ENCODE results near the gene GGTA1. TPM values are rescaled to one million over a fixed set of nuclear protein-coding genes. Genes with fewer than 3 reads are reported as not detected.
"Not testable (repeated sequence)": the region's sequence is repeated elsewhere in the genome, so short reads cannot be mapped to it uniquely, and the experiment has no call there.

GGTA1 gene
- total RNA-seq, 1 donor from 2014 or later: not detected

GRCh38 chr9:121472446-121472845, 27.2 kb downstream of the GGTA1 start:
- TF ChIP-seq, protein P1, sequence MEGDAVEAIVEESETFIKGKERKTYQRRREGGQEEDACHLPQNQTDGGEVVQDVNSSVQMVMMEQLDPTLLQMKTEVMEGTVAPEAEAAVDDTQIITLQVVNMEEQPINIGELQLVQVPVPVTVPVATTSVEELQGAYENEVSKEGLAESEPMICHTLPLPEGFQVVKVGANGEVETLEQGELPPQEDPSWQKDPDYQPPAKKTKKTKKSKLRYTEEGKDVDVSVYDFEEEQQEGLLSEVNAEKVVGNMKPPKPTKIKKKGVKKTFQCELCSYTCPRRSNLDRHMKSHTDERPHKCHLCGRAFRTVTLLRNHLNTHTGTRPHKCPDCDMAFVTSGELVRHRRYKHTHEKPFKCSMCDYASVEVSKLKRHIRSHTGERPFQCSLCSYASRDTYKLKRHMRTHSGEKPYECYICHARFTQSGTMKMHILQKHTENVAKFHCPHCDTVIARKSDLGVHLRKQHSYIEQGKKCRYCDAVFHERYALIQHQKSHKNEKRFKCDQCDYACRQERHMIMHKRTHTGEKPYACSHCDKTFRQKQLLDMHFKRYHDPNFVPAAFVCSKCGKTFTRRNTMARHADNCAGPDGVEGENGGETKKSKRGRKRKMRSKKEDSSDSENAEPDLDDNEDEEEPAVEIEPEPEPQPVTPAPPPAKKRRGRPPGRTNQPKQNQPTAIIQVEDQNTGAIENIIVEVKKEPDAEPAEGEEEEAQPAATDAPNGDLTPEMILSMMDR (IDR thresholded peaks at IDR 0.05; ENCODE audit: unreplicated experiment): no peak
- H3K27me3 Mint-ChIP-seq (ENCODE audit: low read depth): peaks cover 48% of the 10 kb centered on the region
- no peak for DNase-seq (ENCODE audit: low spot score in 2 of 2, unreplicated experiment in 2 of 2)
- no peaks in the 10 kb centered on the region for H3K4me1 Mint-ChIP-seq
- no peaks in the 10 kb centered on the region for H3K36me3 Mint-ChIP-seq
- H3K9me3 Mint-ChIP-seq: no peaks in the 10 kb centered on the region
- no peak overlapping the region for H3K4me3 Mint-ChIP-seq
- no peak overlapping the region for H3K27ac Mint-ChIP-seq

GRCh38 chr9:121466142-121466541, 33.5 kb downstream of the GGTA1 start:
- H3K4me3 Mint-ChIP-seq: no peak overlapping the region
- H3K4me1 Mint-ChIP-seq: no peaks in the 10 kb centered on the region
- no peaks in the 10 kb centered on the region for H3K36me3 Mint-ChIP-seq
- no peaks in the 10 kb centered on the region for H3K9me3 Mint-ChIP-seq
- H3K27me3 Mint-ChIP-seq (ENCODE audit: low read depth): peaks cover 42% of the 10 kb centered on the region
- DNase-seq (ENCODE audit: low spot score in 2 of 2, unreplicated experiment in 2 of 2): no peak
- no peak overlapping the region for H3K27ac Mint-ChIP-seq
- TF ChIP-seq, protein P1 (IDR thresholded peaks at IDR 0.05; ENCODE audit: unreplicated experiment): no peak

DNA sequence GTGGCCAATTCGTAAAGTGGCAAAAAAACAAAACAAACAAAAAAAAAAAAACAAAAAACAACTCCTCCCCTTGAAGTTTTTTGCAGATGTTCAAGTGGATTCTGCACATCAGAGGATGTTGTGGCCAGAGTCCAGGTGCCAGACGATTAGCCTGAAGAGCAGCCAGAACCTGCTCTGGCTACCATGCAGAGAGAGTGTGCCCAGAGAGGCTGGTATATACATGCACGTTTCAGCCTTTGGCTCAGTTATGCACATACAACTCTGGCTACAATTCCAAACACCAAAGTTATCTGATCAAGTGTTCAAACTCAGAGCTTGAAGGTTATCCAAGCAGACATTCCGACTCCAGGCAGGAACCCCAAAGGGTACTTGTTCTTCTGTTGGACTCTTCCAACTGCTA, 34.7 kb downstream of the GGTA1 start:
- Mint-ChIP-seq H3K36me3 (no peaks in the 10 kb centered on the region), H3K27ac (no peak overlapping the region), H3K4me1 (no peaks in the 10 kb centered on the region), H3K9me3 (no peaks in the 10 kb centered on the region), H3K4me3 (no peak overlapping the region), H3K27me3 (ENCODE audit: low read depth) (peaks cover 43% of the 10 kb centered on the region)
- DNase-seq (ENCODE audit: low spot score in 2 of 2, unreplicated experiment in 2 of 2): no peak
- TF ChIP-seq, protein P1 (IDR thresholded peaks at IDR 0.05; ENCODE audit: unreplicated experiment): no peak

GRCh38 chr9:121463026-121463807, 36.4 kb downstream of the GGTA1 start:
- DNase-seq (ENCODE audit: low spot score in 2 of 2, unreplicated experiment in 2 of 2): peak in 1 of 2 experiments; percentile 57
- Mint-ChIP-seq H3K27me3 (ENCODE audit: low read depth) (peaks cover 45% of the 10 kb centered on the region), H3K9me3 (no peaks in the 10 kb centered on the region), H3K4me1 (no peaks in the 10 kb centered on the region), H3K36me3 (no peaks in the 10 kb centered on the region), H3K4me3 (no peak overlapping the region), H3K27ac (no peak overlapping the region)
- TF ChIP-seq, protein P1 (IDR thresholded peaks at IDR 0.05; ENCODE audit: unreplicated experiment): peak; percentile 59

GRCh38 chr9:121459513-121459912, 40.1 kb downstream of the GGTA1 start:
- no peak overlapping the region for H3K4me3 Mint-ChIP-seq
- peaks cover 49% of the 10 kb centered on the region for H3K27me3 Mint-ChIP-seq (ENCODE audit: low read depth)
- H3K36me3 Mint-ChIP-seq: no peaks in the 10 kb centered on the region
- no peak for DNase-seq (ENCODE audit: low spot score in 2 of 2, unreplicated experiment in 2 of 2)
- no peak overlapping the region for H3K27ac Mint-ChIP-seq
- H3K9me3 Mint-ChIP-seq: no peaks in the 10 kb centered on the region
- TF ChIP-seq, protein P1 (IDR thresholded peaks at IDR 0.05; ENCODE audit: unreplicated experiment): no peak
- H3K4me1 Mint-ChIP-seq: no peaks in the 10 kb centered on the region

GRCh38 chr9:121458449-121458848, 41.2 kb downstream of the GGTA1 start:
- not testable (repeated sequence) for H3K27ac Mint-ChIP-seq; H3K9me3 Mint-ChIP-seq; H3K36me3 Mint-ChIP-seq; H3K4me3 Mint-ChIP-seq; H3K4me1 Mint-ChIP-seq; DNase-seq (ENCODE audit: low spot score in 2 of 2, unreplicated experiment in 2 of 2)
- peaks cover 51% of the 10 kb centered on the region for H3K27me3 Mint-ChIP-seq (ENCODE audit: low read depth)
